A673 (cell line): ENCODE data around the gene GPR61. TPM values are rescaled to one million over a fixed set of nuclear protein-coding genes. Genes with fewer than 3 reads are reported as not detected.

Source experiments
- BruUV-seq: library from RNA; stranded (reverse); fragments of 400-500 nt; replicated peaks from 2 replicates; lab custom pipeline; 2021; lab: Mats Ljungman, UMichigan
- CTCF ChIA-PET: fragments of 300-600 bp; sonication (Branson Sonifier 250); formaldehyde crosslinking; loops from one replicate; lab custom pipeline; 2022; ENCODE audit warnings: antibody characterized with exemption; lab: Charles Lee
- POLR2A ChIA-PET: fragments of 300-600 bp; sonication (Branson Sonifier 250); formaldehyde crosslinking; loops from one replicate; lab custom pipeline; 2022; ENCODE audit warnings: antibody characterized with exemption; ENCODE audit not compliant: low non-redundant PET; lab: Charles Lee
- DNase-seq: peaks from one replicate; pipeline ENCODE4 v3.0.0-alpha.2; 2015; ENCODE audit warnings: low spot score
- H3K27ac ChIP-seq: fragments of 200-600 bp; sonication (generic); 2 replicates; pipeline ENCODE4 v1.5.1; 2016; ENCODE audit warnings: mixed run types, low read depth, mild to moderate bottlenecking, mixed read lengths, antibody characterized with exemption, low read length; ENCODE audit not compliant: poor library complexity, severe bottlenecking
- H3K27me3 ChIP-seq: fragments of 200-600 bp; sonication (generic); replicated peaks from 2 replicates; pipeline ENCODE4 v1.6.1; 2017; ENCODE audit warnings: mixed run types, low read depth, mild to moderate bottlenecking, mixed read lengths, antibody characterized with exemption, low read length; ENCODE audit not compliant: insufficient read depth, poor library complexity
- H3K36me3 ChIP-seq: fragments of 200-600 bp; sonication (generic); 2 replicates; pipeline ENCODE4 v1.6.1; 2016; ENCODE audit warnings: mixed run types, mild to moderate bottlenecking, mixed read lengths, antibody characterized with exemption, low read length; ENCODE audit not compliant: insufficient read depth, poor library complexity, severe bottlenecking
- H3K4me1 ChIP-seq: fragments of 200-600 bp; sonication (generic); 2 replicates; pipeline ENCODE4 v1.6.1; 2017; ENCODE audit warnings: mixed run types, mild to moderate bottlenecking, mixed read lengths, antibody characterized with exemption, low read length; ENCODE audit not compliant: insufficient read depth, poor library complexity, severe bottlenecking
- H3K4me3 ChIP-seq: fragments of 200-600 bp; sonication (generic); 2 replicates; pipeline ENCODE4 v1.5.1; 2016; ENCODE audit warnings: low read depth, mixed run types, mild to moderate bottlenecking, mixed read lengths, low read length; ENCODE audit not compliant: poor library complexity, severe bottlenecking
- H3K9me3 ChIP-seq: fragments of 200-600 bp; sonication (generic); 2 replicates; pipeline ENCODE4 v1.6.1; 2016; ENCODE audit warnings: mixed run types, low read depth, mild to moderate bottlenecking, mixed read lengths, antibody characterized with exemption, low read length; ENCODE audit not compliant: poor library complexity, severe bottlenecking
- CTCF ChIP-seq: fragments of 300-800, 200-600 bp; sonication (generic); conservative IDR thresholded peaks from 2 replicates; pipeline ENCODE4 v1.5.1; 2017; ENCODE audit warnings: low read depth, mild to moderate bottlenecking, antibody characterized with exemption, low read length, moderate library complexity, mixed read lengths
- EZH2 ChIP-seq: fragments of 200-600 bp; sonication (generic); IDR thresholded peaks from 2 replicates; pipeline ENCODE4 v1.6.1; 2017; ENCODE audit warnings: borderline replicate concordance, low read depth, mild to moderate bottlenecking, mixed read lengths, antibody characterized with exemption, low read length; ENCODE audit not compliant: poor library complexity, severe bottlenecking
- intact Hi-C: fragments of 100-400 bp; cut with micrococcal nuclease; formaldehyde crosslinking; loops from one replicate; pipeline ENCODE4 v1.10.0; 2022; ENCODE audit not compliant: unreplicated experiment
- total RNA-seq: library from RNA; stranded (reverse); gene quantifications from 2 replicates; pipeline ENCODE4 v1.2.3, GENCODE V29; 2021

The GPR61 gene
- total RNA-seq, 1 experiment from 2014 or later, result not detected

GRCh38 chr1:109543283-109543987, 3.8 kb downstream of the GPR61 start:
- Histone ChIP-seq H3K27me3 (no peaks in the 10 kb centered on the region), H3K4me3 (no peak overlapping the region), H3K27ac (no peak overlapping the region), H3K36me3 (no peaks in the 10 kb centered on the region), H3K4me1 (peaks cover 7% of the 10 kb centered on the region), H3K9me3 (no peaks in the 10 kb centered on the region)
- intact Hi-C loops, result no loop called here
- TF ChIP-seq CTCF (no peak), EZH2 (no peak)
- no peak for DNase-seq
- no TSS peak for BruUV-seq
- ChIA-PET POLR2A (interaction anchor here (0.6 kb wide), 1 partner anchor 30 kb away, joined by 3 read pairs; no protein-coding TSS in a partner anchor), CTCF (no interaction called here)

GRCh38 chr1:109543988-109544735, 4.5 kb downstream of the GPR61 start:
- Histone ChIP-seq H3K27ac (no peak overlapping the region), H3K4me1 (peaks cover 7% of the 10 kb centered on the region), H3K9me3 (no peaks in the 10 kb centered on the region), H3K27me3 (no peaks in the 10 kb centered on the region), H3K36me3 (no peaks in the 10 kb centered on the region), H3K4me3 (no peak overlapping the region)
- CTCF ChIA-PET, result interaction anchor here (3.1 kb wide), 1 partner anchor 229 kb away, joined by 23 read pairs; no protein-coding TSS in a partner anchor
- intact Hi-C loops, result no loop called here
- no peak for DNase-seq
- no peak for TF ChIP-seq CTCF
- TF ChIP-seq EZH2, result no peak
- no TSS peak for BruUV-seq
- POLR2A ChIA-PET, result interaction anchor here (0.6 kb wide), 1 partner anchor 31 kb away, joined by 3 read pairs; no protein-coding TSS in a partner anchor

GRCh38 chr1:109546311-109547109, 6.8 kb downstream of the GPR61 start:
- BruUV-seq, result no TSS peak
- intact Hi-C loops, result loop anchor here (1.0 to 5.0 kb wide), 4 partner anchors 76 to 438 kb away; partner anchors contain the start of gene AHCYL1
- H3K4me1 ChIP-seq, result peaks cover 21% of the 10 kb centered on the region
- ChIA-PET POLR2A (no interaction called here), CTCF (interaction anchor here (0.8 to 3.1 kb wide), 15 partner anchors 10 to 438 kb away, joined by 3 to 33 read pairs (median 5); partner anchors contain the start of genes AHCYL1 and GSTM1)
- H3K27ac ChIP-seq, result peak overlapping the region; percentile 94
- DNase-seq, result peak; percentile 95
- peak; percentile 90 for TF ChIP-seq CTCF
- no peak for TF ChIP-seq EZH2
- H3K4me3 ChIP-seq, result peak overlapping the region; percentile 95
- no peaks in the 10 kb centered on the region for H3K9me3 ChIP-seq
- H3K27me3 ChIP-seq, result no peaks in the 10 kb centered on the region
- H3K36me3 ChIP-seq, result no peaks in the 10 kb centered on the region
